ENCODE results near the gene ZNF506.
"Not testable (repeated sequence)": the region's sequence is repeated elsewhere in the genome, so short reads cannot be mapped to it uniquely, and the experiment has no call there.

Gene ZNF506

GRCh38 chr19:19745496-19746285 lies 75.9 kb downstream of the ZNF506 start:
- DNase-seq (ENCODE audit: low spot score): no peak

GRCh38 chr19:19744641-19745040 lies 76.9 kb downstream of the ZNF506 start:
- no peak for DNase-seq (ENCODE audit: low spot score)

DNA sequence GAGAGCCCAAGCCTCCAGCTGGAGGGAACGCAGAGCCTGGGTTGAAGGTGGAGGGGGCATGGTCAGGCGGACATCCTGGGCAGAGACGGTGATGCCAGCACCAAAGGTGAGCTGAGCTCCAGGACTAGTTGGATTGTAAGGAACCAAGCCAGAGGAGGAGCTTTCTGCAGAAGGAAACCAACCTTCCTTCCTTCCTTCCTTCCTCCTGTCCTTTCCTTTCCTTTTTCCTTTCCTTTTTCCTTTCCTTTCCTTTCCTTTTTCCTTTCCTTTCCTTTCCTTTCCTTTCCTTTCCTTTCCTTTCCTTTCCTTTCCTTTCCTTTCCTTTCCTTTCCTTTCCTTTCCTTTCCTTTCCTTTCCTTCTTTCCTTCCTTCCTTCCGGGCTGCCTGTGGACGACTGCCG lies 77.6 kb downstream of the ZNF506 start:
- DNase-seq (ENCODE audit: low spot score): not testable (repeated sequence)

DNA sequence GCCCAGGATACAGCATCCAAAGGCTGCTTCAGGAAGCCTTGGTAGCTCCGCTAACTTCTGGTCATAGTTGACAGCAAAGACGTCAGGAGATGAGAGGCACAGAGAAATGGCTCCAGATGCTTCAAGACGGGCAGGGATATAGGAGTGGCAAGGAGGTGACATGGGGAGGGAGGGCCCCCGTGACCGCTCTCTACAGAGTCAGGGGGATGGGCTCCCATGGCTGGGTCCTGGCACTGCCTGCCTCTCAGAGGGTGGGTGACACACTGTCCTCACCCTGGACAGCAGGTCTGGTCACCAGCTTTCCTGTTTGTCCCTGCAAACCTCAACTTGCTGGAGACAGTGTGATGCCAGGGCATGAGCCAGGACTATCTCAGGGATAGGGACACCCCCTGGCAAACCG lies 78.4 kb downstream of the ZNF506 start:
- no peak for DNase-seq (ENCODE audit: low spot score)

GRCh38 chr19:19742773-19743172 lies 78.8 kb downstream of the ZNF506 start:
- no peak for DNase-seq (ENCODE audit: low spot score)
